GM19193 (cell line): Measurements from ENCODE around the gene TC2N.

ENCODE experiments used
- POLR2A ChIP-seq: IDR thresholded peaks from 4 replicates; pipeline ENCODE4 v1.6.1; 2011; ENCODE audit not compliant: insufficient read depth, insufficient read length; ENCODE audit errors: extremely low read depth

The TC2N gene

DNA sequence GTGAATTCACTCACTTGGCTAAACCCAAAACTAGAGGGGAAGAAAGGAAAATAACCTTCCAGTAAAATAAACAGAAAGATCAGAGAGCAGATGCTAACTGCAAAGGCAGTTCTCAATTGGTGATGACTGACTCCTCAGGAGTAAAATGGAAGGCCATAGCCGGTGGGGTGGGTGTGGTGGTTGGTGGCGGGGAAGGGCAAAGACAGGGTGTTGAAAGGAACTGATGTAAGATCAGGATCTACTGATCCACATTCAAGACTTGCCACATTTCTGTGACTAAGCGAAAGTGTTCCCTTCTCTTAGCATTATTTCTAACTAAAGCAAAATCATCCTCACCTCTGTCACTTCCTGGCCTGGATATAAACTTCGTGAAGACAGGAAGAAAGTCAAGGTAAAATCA, 26.3 kb upstream of the TC2N start:
- TF ChIP-seq POLR2A = no peak

DNA sequence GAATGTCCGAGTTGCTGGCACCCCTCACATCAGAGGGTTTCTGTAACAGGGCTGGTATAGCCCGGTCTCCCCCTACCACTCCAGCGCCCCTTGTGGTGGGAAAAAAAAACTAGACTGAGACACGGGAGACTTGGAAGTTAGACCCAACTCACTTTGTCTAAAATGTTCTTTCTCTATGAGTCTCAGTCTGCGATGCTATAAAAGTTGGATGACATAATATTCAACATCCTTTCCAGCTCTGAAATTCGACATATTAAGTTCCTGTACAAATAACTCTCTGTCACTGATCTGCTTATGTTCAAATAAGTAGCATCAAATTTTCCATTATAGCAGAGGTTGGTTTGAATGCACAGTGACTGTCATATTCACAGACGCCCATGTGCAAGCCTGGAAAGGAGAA, 25.7 kb upstream of the TC2N start:
- no peak for TF ChIP-seq POLR2A

DNA sequence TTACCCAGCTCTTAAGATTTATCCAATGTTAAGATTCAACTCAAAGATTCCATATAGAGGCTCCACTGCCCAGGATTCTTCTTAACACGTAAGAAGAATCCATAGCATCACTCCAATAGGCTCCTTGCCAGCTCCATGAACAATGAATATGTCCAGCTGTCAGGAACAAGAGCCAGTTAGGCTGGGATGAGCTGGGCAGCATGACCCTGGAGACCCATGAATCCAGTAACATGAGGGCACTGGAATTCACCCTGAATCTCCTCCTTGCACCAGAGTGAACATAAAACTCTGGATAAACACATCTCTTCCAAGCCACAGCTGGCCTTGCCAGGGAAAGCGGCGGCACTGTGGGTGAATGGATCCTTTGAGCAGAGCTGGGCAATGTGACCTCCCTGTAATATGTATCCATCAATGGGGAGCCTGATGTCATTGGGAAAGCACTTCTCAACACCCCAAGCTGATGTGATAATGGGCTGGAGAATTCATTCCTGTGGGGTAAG, 24.4 kb upstream of the TC2N start:
- TF ChIP-seq POLR2A = no peak

DNA sequence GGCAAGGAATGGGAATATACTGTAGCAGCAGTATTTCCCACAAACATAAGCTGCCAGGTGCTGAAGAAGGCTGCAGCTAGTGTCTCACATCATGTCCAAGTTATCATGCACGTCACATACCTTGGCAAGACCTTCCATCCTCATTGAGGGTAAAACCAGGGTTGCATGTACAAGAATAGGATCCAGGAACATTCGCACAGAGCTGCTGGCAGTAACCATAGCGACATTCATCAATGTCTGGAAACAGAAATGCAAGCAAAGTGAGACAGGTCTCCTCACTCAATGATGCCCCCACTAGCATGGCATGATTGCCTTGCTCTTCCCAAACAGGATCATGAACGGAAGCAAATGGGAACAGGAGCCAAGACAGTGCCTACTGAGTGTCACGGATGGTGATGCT, 23.8 kb upstream of the TC2N start:
- TF ChIP-seq POLR2A = no peak

DNA sequence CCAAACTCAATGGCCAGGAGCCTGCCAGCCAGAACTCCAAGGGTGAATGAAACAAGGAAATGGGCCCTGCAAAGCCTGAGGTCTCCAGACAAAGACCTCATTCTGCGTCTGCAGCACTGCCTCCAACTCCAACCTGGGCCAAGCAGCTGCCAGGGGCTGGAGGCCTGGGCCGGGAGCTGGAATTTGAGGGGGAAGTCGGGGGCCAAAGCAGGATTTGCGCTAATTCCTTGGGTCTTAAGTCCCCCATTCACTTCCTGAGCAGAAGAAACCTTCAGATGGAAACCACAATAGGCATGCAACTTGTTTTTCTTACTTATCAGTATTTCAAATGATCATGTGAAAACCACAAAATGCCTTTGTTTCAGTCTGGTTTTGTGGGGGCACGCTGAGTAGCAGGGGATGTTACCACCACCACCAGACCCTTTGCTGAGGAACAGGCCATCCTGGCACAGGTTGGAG, 23.0 kb upstream of the TC2N start:
- no peak for TF ChIP-seq POLR2A

DNA sequence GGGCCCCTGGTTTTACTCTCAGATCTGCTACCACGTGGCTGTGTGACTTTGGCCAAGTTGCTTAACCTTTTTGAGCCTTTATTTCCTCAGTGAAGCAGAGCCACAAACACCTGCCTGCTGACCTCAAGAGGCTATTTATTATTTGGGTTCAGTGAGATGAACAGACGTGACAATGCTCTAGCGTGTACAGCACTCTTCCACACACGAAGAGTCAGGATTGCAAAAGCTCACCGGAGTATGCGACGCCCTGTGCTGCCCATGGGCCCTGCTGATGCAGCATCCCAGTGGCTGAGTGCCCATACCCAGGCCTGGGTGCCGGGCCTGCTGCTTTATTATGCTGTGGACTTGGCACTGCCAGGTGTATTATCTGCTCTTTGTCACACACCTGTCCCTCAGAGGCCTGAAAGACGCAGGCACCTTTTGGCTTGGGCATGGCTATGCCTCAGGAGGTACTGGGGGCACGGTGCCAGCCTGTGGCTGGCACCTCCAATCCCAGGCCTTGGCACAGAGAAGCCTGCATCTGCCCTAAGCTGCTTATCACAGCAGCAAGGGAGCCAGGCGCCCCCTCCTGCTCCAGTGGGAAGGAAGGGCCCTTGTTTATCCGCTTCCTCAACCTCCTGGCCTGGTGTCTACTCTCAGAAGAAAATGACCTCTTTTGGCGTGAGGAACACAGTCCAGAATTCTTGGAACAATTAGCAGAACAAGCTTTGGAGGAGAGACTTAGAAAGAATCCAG, 22.3 kb upstream of the TC2N start:
- TF ChIP-seq POLR2A = no peak

DNA sequence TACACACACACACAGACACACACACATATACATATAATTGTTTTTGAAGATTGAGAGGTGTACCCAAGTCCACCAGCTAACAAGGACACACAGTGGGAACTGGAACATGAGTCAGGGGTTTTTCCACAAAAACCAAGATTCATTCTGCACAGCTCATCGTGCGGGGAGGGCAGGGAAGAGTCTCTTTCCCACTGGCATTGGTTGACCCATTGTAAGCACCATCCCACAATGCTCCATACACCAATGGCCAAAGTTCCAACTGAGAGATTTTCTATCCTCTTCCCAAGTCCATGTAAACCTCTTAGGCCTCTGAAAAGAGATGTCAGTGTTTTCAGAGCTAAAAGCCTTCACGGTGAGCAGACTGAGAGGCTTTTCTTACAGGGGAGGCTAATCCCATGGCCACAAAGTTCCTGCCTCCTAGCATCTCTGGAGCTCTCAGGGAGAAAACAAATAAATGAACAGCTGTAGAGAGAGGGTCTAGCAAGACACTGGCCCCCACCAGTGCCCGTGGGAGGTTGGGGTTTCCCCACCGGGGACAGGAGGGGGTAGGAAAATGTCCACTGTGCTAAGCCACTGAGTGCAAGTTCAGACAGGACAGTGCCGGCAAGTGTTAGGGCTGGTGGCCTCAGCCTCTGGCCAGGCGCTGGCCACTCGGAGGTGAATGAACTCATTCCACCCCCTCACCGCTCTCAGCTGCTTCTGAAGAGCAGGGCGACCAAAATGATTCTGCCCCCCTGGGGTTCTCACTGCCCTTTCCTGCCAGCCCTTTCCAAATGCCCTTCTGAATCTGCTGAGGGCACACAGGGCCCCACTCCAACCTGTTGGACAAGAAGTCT, 21.5 kb upstream of the TC2N start:
- TF ChIP-seq POLR2A = no peak

DNA sequence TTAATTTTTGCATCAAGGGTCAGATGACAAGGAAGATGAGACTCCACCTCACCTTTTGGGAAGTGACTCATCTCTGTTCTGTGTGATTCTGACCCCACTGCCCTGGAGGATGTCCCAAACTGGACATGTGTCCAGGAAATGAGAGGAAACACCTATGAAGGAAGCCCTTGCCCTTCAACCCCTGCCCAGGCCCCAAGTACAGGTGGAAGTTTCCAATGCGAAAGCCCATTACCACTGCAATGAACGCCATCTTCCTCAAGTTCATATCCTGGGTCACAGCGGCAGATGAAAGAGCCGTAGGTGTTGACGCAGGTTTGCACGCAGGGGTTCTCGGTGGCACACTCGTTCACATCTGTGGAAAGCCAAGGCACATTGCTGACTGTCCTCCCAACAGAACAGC, 19.6 kb upstream of the TC2N start:
- no peak for TF ChIP-seq POLR2A

DNA sequence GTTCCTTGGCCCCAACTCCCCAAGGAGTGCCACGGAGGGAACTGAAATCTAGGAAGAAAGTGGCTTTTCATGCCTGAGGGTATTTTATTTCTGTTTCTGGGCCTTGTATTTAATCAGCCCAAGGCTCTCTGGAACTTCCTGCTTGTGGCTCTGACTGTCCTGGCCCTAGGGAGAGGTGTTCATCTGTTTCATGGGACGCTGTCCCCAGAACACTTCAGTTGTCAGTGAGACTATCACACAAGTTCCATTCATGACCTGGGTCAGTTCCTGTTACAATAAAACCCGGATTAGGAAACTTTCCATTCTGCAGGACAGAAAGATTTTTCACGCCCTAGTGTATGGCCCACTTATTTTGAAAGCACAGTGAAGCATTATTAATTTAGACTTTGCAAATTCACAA, 18.5 kb upstream of the TC2N start:
- no peak for TF ChIP-seq POLR2A

DNA sequence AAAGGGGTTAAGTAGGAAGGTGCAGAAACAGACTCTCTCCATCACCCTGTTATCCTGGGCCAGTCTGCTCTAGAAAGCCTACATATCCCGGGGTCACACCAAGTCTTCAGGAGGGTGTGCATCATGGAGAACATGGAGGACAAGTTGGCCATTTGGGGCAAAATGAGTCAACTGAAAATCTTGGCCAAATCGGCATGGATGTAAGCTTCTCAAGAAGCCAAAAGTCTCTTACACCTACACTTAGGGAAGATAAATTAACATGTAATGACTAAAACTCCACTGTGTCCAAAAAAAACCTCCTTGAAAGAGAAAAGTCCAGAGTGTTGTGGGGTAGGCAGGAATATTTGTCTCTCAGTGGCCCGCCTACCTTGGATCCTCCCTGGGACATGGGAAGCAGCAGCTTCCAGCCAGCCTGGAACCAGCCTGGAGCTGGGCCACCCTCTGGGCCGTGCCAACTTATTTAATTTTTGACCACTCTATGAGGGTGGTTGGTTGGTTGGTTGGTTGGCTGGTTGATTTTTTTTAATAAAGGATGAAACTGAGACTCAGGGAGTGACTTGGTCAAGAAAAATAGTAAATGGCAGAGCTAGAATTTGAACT, 17.9 kb upstream of the TC2N start:
- TF ChIP-seq POLR2A = no peak

DNA sequence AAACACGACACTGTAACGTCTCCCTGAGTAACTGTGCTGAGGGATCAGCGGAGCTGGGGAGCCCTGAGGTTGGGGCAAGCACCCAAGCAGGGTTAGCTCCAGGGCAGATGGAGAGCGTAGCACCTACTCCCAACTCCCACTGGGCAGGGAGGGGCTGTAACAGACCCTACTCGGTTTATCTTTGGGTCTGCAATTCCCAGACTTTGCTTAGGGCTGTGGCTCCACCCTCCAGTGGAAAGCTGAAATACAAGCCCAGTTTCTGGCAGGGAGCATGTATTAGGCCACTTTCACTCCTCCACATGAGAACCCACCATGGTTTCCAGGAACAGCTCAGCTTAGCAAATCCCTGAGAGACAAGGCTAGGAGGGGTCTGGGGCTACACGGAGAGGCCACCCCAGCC, 17.3 kb upstream of the TC2N start:
- TF ChIP-seq POLR2A = no peak

DNA sequence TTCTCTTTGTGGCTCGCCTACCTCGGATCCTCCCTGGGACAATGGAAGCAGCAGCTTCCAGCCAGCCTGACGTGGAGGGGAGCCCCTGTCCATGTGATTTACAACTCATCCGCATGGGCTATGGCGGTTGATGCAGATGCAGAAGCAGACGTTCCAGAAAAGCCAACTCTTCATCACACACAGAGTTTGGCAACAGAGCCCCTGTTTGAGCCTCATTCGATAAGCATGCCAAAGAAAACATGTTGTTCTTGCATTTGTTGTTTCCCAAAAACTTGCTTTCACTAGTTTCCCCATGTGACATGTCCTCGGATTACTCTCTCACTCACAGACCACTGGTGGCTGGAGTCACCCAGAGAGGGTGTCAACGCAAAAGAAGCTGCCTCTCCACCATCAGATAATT, 16.4 kb upstream of the TC2N start:
- no peak for TF ChIP-seq POLR2A

DNA sequence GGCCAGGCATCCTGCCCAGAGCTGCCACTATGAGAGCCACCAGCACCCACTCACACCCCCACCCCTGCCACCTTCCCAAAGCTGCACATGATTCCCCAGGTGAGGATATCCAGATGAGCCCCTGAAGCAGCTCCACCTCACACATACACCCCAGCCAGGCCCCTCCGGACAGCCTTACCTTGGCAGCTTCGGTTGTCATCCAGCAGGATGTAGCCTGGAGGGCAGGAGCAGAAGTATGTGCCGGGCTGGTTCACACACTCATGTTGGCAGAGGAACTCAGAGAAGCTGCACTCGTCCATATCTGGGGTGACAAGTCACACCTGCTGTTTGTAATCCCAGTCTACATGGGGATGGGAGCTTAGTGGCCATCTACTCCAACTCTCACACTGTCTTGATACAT, 15.4 kb upstream of the TC2N start:
- TF ChIP-seq POLR2A = no peak

DNA sequence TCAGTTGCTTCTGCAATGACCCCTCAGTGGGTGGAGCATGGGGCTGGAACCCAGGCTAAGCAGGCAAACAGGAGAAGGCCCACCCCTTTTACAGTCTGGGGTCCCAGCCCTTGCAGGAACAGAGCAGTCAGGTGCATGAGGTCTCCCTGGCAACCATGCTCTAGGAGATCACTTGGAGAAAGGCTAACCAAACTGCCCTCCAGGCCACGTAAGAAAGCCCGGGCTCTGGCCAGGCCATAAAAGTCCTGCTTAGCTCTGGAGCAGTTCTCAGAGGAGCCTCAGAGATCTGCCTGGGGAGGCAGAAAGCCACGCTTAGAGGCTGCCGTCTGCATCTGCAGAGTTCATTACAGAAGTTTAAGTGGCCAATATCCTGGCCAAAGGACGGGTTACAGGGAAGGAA, 15.0 kb upstream of the TC2N start:
- no peak for TF ChIP-seq POLR2A

DNA sequence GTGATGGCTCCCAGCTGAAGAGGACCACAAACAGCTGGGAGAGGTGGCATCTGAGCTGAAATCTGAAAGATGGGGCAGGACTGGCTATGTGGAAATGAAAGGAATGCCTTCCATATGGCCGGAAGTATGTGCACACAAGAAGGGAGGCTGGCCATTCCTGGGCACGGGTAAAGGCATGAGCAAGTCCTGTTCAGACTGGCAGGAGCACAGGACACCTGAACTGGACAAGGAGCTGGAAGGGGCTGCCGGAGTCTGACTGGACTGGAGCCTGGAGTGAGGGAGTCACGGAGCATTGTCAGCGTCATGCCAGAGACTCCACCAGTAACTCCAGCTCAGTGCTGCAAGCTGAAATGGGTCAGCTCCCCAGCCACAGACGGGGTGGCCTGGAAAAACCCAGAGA, 11.9 kb upstream of the TC2N start:
- no peak for TF ChIP-seq POLR2A
